Left lobe of liver (tissue), 2 donors: ENCODE results near the gene CSH2. TPM values are rescaled to one million over a fixed set of nuclear protein-coding genes. Genes with fewer than 3 reads are reported as not detected.

Experiments
- ATAC-seq: fragments of 200-7000 bp; cut with Tn5 transposase; one replicate; pipeline ENCODE4 v1.9.1; 2020; ENCODE audit warnings: mild to moderate bottlenecking, moderate library complexity
- DNase-seq: peaks from one replicate; pipeline ENCODE4 v3.0.0-alpha.2; 2020; ENCODE audit warnings: low spot score
- total RNA-seq: library from RNA; stranded (reverse); gene quantifications from one replicate; pipeline ENCODE4 v1.2.1, GENCODE V29; 2021
- donor health status: DM: no; HTN: no; CAD: no; lungs with moderate emphysema.
- donor health status: DM: no; HTN: yes; CAD: no.

CSH2 gene
- total RNA-seq, 1 donor from 2014 or later = not detected

DNA sequence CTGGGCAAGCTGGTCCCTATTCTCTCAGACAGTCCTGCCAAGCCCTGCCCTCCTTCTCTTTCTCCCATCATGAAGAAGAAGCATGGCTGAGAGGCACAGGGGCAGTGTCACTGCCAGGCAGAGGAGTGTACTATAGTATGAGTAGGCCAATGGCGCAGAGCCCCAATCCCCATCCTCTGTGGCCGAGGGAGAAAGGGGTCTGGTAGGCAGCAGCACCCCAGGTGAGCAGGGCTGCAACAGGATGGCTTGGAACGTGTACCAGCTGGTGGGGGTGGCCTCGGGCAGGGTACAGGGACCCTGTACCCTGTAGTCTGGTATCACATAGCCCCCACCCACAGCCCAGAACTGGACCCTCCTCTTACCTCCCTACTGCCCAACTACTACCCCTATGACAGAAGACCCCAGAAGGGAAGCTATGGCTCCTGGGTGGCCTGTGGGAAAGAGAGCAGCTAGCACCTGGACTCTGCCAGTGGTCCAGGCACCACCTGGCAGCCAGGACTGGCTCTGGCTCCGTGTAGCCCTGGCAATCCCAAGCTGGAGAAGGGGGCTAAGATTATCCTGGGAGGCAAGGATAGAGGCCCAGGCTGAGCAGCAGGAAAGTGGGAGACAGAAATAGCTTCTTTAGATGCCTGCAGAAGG lies 35.4 kb downstream of the CSH2 start:
- DNase-seq (no peak), ATAC-seq (peak; percentile 2)

DNA sequence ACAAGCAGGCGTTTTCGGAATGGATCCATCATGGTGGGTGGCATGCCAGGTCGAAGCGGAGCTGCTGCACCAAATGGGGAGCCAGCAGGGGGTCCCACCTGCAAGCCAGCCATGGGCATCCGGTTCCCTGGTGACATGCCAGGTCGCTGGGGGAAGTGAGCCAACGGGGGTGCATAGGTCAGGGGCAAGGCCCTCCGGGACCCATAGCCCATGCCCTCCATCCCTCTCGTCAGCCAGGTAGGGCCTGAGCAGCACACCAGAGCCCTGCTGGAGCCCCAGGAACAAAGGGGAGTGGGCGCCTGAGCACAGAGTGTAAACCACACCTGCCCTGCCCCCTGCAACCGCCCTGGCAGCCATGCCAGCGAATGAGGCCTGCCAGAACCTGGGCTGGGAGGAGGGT lies 36.0 kb downstream of the CSH2 start:
- ATAC-seq (no peak), DNase-seq (no peak)

DNA sequence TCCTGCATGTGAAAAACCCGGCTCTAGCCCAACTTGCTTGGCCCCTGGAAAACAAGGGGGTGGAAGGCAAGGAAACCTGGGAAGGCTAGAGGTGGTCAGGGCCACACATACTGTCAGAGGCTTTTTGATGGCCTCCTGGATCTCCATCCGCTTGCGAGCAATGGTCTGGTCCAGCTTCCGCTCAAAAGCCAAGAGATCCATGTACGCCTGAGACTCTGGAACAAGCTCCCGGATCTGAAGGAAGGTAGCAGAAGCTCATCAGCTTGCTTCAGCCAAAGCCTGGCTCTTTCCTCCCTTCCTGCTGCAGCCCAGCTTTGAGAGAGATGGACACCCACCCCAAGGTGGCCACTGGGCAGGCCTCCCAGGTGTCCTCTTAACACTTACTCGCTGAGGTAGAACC lies 36.7 kb downstream of the CSH2 start:
- no peak for DNase-seq

DNA sequence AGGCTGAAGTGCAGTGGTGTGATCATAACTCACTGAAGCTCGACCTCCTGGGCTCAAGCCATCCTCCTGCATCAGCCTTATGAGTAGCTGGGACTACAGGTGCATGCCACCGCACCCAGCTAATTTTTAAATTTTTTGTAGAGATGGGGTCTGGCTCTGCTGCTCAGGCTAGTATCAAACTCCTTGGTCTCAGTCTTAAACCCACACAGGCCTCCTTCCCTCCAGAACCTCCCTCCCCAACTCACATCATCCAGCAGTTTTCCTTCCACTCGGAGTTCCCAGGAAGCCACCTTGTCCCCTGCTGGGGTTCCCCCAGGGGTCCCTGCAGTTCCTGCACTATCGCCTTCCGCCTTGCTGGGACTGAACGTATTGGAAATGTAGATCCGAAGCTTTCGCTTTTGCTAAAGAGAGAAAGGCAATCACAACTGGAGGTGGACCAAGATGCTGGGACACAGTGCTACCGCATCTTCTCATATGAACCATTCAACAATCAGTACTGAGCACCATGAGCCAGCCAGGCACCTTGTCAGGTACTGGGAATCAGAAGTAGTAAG lies 38.2 kb downstream of the CSH2 start:
- no peak for ATAC-seq
- no peak for DNase-seq

More for the DNA sequence above, 36.7 kb downstream of the CSH2 start:
- no peak for ATAC-seq

DNA sequence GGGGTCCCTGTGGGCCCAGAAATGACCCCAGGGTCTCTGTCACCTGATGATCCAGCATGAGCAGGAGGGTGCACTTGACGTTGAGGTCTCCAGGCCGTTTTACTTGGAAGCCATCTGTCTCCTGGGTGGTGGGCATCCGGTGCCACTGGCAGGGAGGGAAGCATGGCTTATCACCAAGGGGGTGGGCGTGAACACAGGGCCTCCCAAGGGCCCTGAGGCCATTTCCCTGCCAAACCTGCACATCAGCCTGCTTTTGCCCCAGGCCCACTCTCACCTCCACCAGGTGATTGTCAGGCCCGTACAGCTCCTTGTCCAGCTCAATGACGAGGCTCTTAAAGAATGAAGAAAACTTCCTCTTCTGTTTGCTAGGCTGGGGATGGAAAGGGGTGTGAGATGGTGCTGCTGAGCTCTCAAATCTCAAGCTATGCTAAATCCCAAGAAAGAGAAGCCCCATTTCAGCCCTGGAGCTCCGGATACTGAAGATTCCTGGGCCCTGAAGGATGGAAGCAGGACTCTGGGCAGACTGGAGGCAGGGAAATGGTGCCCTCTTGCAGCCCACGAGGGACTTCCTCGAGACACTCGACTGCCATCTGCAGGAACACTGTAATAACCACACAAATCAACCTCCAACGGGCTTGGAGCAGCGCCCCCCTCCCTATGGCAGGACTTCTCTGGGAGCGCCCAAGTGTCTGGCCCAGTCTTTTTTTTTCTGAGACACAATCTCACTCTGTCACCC lies 38.9 kb downstream of the CSH2 start:
- peak; percentile 24 for ATAC-seq
- no peak for DNase-seq

DNA sequence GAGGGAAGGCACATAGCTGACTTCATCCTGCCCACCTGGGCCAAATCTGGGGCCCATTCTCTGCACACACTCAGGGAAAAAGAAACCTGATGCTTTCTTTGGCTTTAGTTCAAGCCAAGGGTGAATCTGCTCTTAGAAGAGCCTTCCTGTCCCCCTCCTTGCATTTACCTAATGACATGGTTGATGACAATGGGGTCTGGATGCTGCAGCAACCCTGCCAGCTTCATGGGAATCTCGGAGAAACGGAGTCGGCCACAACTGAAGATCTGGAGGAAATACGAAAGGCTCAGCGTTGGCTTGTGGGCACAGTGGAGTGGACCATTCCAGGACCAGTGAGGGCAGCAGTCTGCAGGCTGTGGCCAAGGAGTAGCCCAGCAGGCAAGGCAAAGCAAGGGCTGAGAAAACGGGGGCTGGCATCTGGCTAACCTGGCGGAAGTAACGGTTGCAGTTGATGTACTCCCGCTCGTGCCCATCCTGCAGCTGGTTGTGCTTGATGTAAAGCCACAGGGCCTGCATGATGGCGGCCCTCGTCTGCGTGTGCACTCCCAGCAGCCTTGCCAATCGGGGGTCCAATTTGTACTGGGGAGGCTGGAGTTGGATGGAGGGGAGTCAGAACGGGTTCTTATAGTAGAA lies 39.6 kb downstream of the CSH2 start:
- DNase-seq (no peak), ATAC-seq (no peak)

DNA sequence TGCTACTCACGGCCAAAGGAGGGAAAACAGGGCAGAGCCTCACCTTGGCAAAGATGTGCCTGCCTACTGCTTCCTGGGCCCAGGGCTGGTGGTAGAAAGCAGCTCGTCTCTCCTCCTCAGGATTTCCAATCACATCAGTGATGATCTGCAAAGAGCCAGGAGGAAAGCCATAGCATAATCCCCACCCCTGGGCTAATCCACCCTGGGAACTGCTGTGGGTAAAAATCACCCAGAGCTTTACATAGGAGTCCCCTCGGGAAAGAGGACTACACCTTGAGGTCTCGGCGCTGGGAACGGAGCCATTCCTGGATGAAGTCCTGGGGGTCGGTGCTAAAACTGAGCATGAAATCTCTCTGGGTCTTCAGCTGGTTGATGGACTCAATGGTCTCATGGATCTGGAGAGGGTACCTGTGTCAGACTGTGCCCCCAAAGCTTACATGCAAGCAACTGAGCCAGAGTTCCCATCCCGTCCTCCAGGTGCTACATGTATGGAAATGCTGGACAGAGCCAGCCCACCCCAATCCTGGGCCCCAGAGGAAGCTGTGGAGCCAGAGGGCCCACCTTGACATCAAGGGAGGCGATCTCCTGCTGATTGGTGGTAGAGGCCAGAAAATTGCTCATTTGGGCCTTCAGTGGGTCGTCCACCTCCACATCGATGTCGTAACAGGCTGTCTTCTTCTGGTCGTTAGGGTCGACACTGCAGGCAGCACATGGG lies 40.3 kb downstream of the CSH2 start:
- no peak for DNase-seq
- ATAC-seq = no peak

DNA sequence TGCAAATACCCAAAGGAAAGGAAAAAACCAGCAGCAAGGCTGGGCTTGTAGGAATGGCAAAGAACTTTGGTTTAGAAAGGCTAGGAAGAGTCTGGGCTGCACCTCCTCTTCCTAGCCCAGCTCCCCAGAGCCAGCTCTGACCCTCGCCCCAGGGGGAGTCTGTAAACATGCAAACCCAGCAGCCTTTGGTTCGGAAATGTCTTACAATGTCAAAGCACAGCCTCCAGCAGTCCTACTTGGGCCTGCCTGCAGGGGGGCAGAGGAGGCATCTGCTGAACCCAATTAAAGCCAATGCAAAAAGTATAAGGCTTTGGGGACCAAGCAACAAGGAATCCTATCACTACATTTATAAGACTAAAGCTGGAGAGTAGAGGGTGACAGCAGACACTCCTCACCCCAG lies 41.0 kb downstream of the CSH2 start:
- no peak for ATAC-seq
- no peak for DNase-seq

DNA sequence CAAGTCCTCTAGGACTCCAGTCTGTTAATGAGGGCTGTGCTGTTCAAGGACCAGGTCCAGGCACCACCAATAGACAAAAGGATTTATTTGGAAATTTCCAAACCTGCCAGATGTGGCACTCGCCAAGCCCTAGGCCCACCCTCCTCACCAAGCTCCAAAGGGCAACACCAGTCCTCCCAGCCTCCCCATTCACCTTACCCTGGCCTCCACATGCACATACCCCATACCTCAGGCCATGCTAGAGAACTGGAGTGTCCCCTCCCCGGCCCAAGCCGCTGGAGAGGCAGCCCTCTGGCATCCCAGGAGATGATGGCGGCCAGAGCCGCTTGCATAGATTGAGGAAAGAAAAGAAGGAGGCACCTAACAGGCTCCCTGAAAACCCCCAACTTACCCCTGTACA lies 41.5 kb downstream of the CSH2 start:
- ATAC-seq (no peak), DNase-seq (no peak)

DNA sequence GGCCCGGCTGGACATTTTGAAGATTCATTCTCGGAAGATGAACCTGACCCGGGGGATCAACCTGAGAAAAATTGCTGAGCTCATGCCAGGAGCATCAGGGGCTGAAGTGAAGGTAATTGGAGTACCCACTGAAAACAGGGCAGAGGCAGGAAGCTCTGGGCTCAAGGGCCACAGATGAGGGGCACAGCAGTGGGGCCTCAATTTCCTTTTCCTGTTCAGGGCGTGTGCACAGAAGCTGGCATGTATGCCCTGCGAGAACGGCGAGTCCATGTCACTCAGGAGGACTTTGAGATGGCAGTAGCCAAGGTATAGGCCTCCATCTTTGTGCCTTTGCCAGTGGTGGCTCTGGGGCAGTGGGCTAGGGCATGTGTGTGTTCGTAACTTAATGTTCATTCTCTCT lies 42.0 kb downstream of the CSH2 start:
- ATAC-seq (no peak), DNase-seq (no peak)

DNA sequence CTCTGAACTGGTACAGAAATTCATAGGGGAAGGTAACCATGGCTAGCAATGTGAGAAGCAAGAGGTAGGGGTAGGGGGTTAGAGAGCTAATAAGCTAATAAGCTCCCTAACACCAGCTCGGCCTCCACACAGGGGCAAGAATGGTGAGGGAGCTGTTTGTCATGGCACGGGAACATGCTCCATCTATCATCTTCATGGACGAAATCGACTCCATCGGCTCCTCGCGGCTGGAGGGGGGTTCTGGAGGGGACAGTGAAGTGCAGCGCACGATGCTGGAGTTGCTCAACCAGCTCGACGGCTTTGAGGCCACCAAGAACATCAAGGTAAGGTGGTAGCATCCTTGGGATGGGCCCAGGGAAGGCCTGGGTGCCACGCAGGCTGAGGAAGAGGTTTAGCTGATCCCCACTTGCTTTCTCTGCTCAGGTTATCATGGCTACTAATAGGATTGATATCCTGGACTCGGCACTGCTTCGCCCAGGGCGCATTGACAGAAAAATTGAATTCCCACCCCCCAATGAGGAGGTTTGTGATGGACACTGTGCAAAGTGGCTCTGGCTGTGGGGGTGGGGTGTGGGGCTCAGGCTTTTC lies 42.5 kb downstream of the CSH2 start:
- ATAC-seq (no peak), DNase-seq (no peak)

DNA sequence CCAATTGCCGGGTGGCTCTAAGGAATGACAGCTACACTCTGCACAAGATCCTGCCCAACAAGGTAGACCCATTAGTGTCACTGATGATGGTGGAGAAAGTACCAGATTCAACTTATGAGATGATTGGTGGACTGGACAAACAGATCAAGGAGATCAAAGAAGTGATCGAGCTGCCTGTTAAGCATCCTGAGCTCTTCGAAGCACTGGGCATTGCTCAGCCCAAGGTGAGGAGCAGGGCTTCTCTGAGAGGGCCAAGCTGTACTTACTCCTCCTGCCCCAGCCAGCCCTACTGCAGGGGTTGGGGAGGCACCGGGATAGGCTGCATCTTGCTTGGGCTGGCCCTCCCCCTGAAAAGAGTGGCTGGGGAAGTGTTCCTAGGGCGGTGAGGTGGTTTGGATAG lies 43.2 kb downstream of the CSH2 start:
- DNase-seq (no peak), ATAC-seq (no peak)

DNA sequence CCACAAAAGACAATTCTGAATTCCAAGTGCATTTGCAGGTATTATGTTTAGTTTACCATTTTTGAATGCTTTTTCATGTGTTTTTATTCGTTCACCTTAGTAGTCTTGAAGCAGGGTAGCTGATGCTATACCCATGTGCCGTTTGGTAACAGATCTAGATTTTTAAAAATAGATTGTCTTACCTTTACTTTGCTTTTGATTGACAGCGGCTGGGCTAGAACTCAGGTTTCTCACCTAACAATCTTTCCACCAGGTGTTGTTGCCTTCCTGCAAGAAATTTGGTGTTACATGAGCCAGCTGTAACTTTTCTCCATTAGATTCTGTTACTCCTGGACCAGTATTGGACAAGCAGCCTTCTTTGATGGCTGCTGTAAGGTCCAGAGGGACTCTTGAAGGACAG lies 44.5 kb downstream of the CSH2 start:
- ATAC-seq (no peak), DNase-seq (no peak)

DNA sequence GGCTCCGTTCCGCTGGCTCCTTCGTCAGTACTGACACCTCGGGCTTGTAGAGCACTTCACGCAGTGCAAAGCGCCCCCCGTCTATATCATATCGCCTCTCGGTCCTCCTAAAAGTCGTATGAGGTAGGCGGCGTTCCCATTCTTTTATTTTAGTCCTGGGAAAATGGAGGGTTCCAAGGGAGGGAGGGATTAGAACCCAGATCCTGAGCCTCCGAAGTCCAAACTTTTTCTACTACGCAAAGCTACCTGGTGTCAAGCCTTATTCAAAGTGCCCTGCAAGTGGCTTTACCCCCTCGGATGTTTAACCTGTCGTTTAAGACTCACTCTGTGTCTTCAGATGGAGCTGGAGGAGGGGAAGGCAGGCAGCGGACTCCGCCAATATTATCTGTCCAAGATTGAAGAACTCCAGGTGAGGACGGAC lies 45.7 kb downstream of the CSH2 start:
- DNase-seq = no peak
- ATAC-seq = no peak

DNA sequence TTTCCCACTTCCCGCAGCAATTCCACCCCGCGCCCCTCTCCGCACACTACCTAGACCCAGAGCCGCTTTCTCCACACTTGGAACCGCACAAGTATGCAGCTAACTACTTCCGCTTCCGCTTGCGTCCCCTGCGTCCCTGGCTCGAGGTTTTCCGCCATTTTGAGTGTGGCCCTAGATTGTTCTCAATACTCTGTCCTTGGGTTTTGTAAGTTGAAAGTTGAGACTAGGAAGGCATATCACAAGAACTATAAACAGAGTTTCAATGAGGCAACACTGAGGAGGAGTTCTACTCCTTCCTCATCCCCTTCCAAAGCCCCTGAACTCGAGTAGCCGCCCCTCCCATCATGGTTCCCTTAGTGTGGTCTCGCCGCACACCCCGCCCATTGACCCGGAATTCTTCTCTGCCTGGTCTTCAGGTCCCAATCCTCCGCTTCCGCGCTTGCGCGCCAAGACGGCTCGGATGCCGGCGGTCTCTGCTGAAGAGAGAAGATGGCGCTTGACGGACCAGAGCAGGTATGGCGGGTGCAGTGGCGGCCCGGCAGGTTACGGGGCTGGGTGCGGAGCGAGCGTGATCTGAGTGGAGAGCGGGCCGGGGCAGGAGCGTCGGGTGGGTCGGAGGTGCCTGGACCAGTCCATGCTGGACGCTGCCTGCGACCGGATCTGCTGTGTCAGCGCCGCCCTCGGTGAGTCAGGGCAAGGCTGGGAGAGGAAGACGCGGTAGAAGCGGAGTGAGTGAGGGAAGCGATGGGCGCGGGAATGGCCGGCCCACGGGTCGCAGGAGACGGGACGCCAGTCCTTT lies 46.3 kb downstream of the CSH2 start, which contains the start of the genes FTSJ3 and PSMC5:
FTSJ3 (minus strand) TSS at position 662 of the 799 bp plus-strand sequence. CDS start 761 bp downstream, outside the sequence.
PSMC5 (plus strand) TSS at position 430 of the 799 bp plus-strand sequence; CDS start at position 490, 60 bp downstream.
- ATAC-seq (peak; percentile 92), DNase-seq (peak; percentile 96)

DNA sequence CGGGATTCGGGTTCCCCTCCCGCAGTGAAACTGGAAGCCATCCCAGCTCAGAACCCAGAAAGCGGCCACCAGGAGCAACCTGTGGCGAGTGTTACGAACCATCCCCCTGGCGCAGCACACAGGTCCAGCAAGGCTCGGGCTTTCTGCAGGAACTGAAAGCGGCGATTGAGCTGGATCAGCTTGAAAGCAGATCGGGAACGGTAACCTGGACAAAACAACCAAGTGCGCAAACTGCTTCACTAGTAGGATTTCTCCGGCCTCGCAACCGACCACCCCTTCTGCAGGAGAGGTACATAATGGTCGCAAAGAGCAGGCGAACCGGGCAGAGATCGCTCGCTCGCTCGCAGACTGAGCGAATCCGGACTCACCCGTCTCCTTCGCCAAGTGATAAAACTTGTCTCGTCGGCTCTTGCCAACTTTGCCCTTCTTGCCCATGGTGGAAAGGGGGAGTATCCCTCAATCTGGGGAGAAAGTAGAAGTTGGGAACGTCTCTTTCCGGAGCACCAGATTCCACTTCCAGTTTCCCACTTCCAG lies 46.9 kb downstream of the CSH2 start:
- DNase-seq = no peak
- peak; percentile 2 for ATAC-seq

DNA sequence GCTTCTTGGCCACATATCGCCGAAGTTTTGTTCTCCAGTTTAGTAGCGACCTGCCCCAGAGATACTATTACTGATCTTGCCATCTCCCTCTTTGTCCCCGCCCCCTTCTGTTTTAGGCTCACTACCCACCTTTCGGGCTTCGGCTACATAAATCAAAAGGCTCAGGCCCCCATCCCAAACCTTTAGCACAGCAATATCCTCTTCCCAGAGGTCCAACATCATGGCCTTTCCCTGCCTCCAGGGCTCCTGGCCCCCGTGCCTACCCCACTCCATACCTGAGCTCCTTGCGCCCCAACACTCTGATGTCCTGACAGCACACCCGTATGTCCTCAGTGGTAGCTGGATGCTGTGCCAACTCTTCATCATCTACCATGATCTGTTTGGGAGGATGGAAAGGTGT lies 49.1 kb downstream of the CSH2 start:
- ATAC-seq (no peak), DNase-seq (no peak)

DNA sequence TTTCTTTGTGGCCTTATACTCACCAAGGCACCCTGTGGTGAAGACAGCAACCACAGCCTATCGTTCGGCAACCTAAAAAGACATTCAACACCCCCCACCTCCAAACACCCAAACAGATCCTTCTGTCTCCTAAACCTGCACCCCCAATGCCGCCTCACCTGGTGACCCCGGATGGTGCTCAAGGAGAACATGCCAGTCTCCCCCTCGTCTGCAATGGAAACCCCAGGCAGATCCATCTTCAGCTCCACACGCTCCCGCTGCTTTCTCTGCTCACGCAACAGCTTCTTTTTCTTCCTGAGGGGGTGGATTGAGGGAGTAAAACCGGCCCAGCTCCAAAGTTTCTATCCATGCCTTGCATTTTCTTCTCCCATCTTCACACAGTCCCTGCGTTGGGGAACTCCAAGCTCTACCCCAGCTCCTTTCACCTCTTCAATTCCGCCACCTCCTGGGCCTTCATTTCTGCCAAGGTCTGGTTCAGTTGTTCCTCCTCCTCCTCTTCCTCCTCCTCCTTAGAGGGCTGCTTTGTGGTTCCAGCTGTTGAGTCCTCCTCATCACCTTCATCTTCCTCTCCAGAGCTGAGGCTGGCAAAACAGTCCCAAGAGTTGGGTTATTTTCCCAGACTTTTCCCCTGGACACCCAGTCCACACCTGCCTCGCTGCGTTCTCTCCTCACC lies 49.7 kb downstream of the CSH2 start:
- ATAC-seq (no peak), DNase-seq (no peak)

DNA sequence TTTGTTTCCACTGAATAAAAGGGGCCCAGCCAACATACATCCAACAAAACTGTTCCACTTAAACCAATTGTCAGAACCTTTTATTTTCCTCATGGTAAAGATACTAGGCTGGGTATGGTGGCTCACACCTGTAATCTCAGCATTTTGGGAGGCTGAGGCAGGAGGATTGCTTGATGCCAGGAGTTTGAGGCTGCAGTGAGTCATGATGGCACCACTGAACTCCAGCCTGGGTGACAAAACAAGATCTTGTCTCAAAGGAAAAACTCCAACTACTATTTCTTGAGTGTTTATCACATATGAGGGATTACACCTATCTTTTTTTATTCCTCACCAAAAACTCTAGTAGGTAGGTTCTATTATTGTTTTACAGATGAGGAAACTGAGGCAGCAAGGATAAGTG lies 50.9 kb downstream of the CSH2 start:
- DNase-seq (no peak), ATAC-seq (no peak)
